Lung (tissue), 12 donors: ENCODE results near the gene FIZ1. TPM values are rescaled to one million over a fixed set of nuclear protein-coding genes. Genes with fewer than 3 reads are reported as not detected.

ENCODE experiments used
- ATAC-seq: fragments of 200-7000 bp; cut with Tn5 transposase; one replicate; pipeline ENCODE4 v1.9.1; 2020; ENCODE audit warnings: moderate number of reproducible peaks; ENCODE audit not compliant: insufficient read depth, low FRiP score
- DNase-seq, 3 donors: peaks; one replicate each; pipeline ENCODE4 v3.0.0-alpha.2; 2013 to 2017
- H3K27ac ChIP-seq, 2 donors: one replicate each; pipeline ENCODE4 v1.5.1; 2013; ENCODE audit warnings: mild to moderate bottlenecking in 2 of 2, moderate library complexity in 2 of 2, control low read depth in 1 of 2, inconsistent platforms in 1 of 2, low read depth in 1 of 2, low read length in 1 of 2
- H3K27me3 ChIP-seq, 3 donors: one replicate each; pipeline ENCODE4 v1.5.1; 2013; ENCODE audit warnings: low read length in 2 of 3; ENCODE audit not compliant: control insufficient read depth in 3 of 3, insufficient read depth in 3 of 3
- H3K36me3 ChIP-seq, 4 donors: one replicate each; pipeline ENCODE4 v1.5.1; 2013; ENCODE audit warnings: low read length in 4 of 4, mild to moderate bottlenecking in 1 of 4, moderate library complexity in 1 of 4; ENCODE audit not compliant: control insufficient read depth in 4 of 4, insufficient read depth in 4 of 4
- H3K4me1 ChIP-seq, 5 donors: one replicate each; pipeline ENCODE4 v1.5.1; 2013; ENCODE audit warnings: low read length in 5 of 5, mild to moderate bottlenecking in 2 of 5, moderate library complexity in 1 of 5; ENCODE audit not compliant: control insufficient read depth in 5 of 5, insufficient read depth in 5 of 5
- H3K4me3 ChIP-seq: one replicate; pipeline ENCODE4 v1.5.1; 2013; ENCODE audit warnings: mild to moderate bottlenecking, control low read depth, moderate library complexity
- H3K9ac ChIP-seq, 2 donors: one replicate each; pipeline ENCODE4 v1.5.1; 2013; ENCODE audit warnings: low read length in 2 of 2, control low read depth in 1 of 2; ENCODE audit not compliant: insufficient read depth in 1 of 2
- H3K9me3 ChIP-seq, 4 donors: one replicate each; pipeline ENCODE4 v1.5.1; 2013; ENCODE audit warnings: low read length in 3 of 4, mild to moderate bottlenecking in 1 of 4, moderate library complexity in 1 of 4; ENCODE audit not compliant: control insufficient read depth in 4 of 4, insufficient read depth in 3 of 4
- WGBS, 2 donors: extraction: QIAGEN DNeasy Blood & Tissue Kit; methylation state at CpG; one replicate each; pipeline ENCODE4 v1.1.7; 2013; 5-methylcytosine and 5-hydroxymethylcytosine counted together
- polyA plus RNA-seq, 2 donors: library from polyadenylated mRNA; stranded (reverse); fragments of 200-250 nt; gene quantifications; one replicate each; pipeline ENCODE4 v1.2.1, GENCODE V29; 2013
- total RNA-seq, 2 donors: library from RNA; depleted of rRNA in 1 of 2; stranded (reverse); fragments of >200 nt in 1 of 2; gene quantifications; one replicate each; pipeline ENCODE4 v1.2.1, GENCODE V29; 2014 to 2021
- TF ChIP-seq, protein P1 (sequence below): IDR thresholded peaks from 2 replicates; pipeline ENCODE4 v1.5.1; 2012; ENCODE audit warnings: mild to moderate bottlenecking; ENCODE audit errors: control extremely low read depth, extremely low read depth
- donor health status: control.
- donor health status: control.
- donor health status: Bipolar disorder and iron deficiency.
- donor health status: healthy.
- donor health status: DM: yes; HTN: yes; CAD: no.

The FIZ1 gene
- total and polyA plus RNA-seq, 4 donors, result 5.6 to 17.6 (median 9.9) TPM

DNA sequence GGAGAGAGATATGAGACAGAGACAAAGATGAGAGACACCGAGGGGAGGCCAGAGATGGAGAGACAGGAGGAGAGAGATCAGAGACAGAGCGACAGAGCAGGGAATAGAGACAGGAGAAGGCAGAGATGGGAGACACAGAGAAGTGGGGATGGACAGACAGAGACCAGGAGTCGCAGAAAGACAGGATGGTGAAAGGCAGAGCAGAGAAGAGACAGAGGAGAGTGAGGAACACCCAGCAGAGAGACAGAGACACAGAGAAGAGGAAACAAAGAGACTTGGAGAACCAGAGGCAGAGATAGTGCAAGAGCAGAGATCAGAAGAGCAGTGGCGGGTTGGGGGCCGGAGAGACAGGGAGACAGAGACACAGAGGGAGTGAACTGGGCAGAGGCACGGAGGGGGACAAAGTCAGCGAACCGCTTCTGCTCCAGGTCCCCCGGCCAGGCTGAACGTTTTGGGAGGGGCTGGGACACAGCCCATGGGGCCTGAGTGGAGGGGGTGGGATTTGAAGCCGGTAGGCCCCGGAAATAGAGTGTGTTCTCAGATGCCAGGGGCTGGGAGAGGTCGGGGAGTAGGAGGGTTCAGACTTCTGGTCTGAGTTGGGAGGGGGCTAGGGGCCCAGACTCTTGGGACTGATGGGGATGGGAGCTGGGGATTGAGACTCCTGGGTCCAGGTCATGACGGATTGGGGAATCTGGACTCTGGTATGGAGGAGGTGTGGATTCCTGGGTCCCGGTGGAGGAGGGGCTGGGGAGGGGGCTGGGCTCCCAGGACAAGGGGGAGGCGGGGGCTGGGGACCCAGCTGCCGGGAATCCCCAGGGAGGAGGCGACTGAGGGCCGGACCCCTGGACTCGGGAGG lies 19.3 kb downstream of the FIZ1 start:
- Histone ChIP-seq H3K9me3 (peaks cover 0 to 5% (median 0%) of the 10 kb centered on the region in 4 donors), H3K36me3 (peaks cover 5 to 20% (median 6%) of the 10 kb centered on the region in 4 donors), H3K27me3 (no peaks in the 10 kb centered on the region), H3K4me3 (peak overlapping the region; percentile 52), H3K27ac (peak overlapping the region; percentile 55 to 85), H3K9ac (peak overlapping the region; percentile 80 to 86), H3K4me1 (peaks cover 3 to 11% (median 4%) of the 10 kb centered on the region in 5 donors)
- TF ChIP-seq, protein P1, sequence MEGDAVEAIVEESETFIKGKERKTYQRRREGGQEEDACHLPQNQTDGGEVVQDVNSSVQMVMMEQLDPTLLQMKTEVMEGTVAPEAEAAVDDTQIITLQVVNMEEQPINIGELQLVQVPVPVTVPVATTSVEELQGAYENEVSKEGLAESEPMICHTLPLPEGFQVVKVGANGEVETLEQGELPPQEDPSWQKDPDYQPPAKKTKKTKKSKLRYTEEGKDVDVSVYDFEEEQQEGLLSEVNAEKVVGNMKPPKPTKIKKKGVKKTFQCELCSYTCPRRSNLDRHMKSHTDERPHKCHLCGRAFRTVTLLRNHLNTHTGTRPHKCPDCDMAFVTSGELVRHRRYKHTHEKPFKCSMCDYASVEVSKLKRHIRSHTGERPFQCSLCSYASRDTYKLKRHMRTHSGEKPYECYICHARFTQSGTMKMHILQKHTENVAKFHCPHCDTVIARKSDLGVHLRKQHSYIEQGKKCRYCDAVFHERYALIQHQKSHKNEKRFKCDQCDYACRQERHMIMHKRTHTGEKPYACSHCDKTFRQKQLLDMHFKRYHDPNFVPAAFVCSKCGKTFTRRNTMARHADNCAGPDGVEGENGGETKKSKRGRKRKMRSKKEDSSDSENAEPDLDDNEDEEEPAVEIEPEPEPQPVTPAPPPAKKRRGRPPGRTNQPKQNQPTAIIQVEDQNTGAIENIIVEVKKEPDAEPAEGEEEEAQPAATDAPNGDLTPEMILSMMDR, result no peak
- 12 to 14% methylated on average over 18 to 20 of the region's 20 CpGs for WGBS, 2 donors
- peak; percentile 50 to 66 (median 63) for DNase-seq
- no peak for ATAC-seq

DNA sequence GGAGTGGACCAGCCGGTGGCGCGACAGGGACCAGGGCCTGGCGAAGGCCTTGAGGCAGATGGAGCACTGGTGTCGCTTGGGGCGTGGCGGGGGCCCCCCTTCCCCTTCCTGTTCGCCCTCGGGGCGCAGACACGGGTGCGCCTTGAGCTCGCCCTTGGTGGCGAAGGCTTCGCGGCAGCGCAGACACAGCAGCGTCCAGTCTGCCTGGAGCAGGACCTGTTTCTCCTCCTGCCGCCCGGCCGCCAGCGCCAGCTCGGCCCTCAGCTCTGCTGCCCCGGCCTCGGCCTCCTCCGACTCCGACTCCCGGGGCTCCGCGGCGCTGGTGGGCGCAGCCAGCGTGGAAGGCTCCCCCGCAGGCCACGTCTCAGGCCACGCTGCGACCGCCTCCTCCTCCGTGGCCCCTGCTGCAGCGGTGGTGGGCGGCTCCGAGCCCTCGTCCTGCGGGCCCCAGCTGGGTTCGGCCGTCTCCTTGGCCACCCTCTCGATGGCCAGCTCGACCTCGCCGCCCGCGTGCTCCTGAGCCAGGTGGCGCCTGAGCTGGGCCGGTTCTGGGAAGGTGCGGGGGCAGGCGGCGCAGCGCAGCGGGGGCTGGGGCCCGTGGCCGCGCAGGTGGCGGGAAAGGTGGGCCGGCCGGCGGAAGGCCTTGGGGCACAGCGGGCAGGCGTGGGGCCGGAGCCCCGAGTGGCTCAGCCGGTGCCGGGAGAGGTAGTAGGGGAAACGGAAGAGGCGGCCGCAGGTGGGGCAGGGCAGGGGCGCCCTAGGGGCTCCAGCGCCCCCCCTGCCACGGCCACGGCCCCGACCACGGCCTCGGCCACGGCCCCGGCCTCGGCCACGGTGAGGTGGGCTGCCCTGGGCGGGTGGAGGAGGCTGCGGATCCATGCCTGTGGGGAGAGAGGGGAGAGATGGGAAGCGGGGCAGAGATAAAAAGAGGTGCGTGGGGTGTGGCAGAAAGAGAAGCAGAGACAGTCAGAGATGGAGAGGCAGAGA lies 20.3 kb downstream of the FIZ1 start:
- H3K36me3 ChIP-seq, result peaks cover 5 to 20% (median 6%) of the 10 kb centered on the region in 4 donors
- H3K27ac ChIP-seq, result peak overlapping the region in 1 of 2 donors; percentile 55
- H3K9me3 ChIP-seq, result peaks cover 0 to 5% (median 0%) of the 10 kb centered on the region in 4 donors
- no peak for ATAC-seq
- TF ChIP-seq, protein P1, result no peak
- no peak overlapping the region for H3K4me3 ChIP-seq
- H3K9ac ChIP-seq, result peak overlapping the region; percentile 80 to 86
- peaks cover 3 to 11% (median 4%) of the 10 kb centered on the region in 5 donors for H3K4me1 ChIP-seq
- H3K27me3 ChIP-seq, result no peaks in the 10 kb centered on the region
- DNase-seq, result no peak
- WGBS, 2 donors, result 94 to 95% methylated on average over 83 to 90 of the region's 90 CpGs

DNA sequence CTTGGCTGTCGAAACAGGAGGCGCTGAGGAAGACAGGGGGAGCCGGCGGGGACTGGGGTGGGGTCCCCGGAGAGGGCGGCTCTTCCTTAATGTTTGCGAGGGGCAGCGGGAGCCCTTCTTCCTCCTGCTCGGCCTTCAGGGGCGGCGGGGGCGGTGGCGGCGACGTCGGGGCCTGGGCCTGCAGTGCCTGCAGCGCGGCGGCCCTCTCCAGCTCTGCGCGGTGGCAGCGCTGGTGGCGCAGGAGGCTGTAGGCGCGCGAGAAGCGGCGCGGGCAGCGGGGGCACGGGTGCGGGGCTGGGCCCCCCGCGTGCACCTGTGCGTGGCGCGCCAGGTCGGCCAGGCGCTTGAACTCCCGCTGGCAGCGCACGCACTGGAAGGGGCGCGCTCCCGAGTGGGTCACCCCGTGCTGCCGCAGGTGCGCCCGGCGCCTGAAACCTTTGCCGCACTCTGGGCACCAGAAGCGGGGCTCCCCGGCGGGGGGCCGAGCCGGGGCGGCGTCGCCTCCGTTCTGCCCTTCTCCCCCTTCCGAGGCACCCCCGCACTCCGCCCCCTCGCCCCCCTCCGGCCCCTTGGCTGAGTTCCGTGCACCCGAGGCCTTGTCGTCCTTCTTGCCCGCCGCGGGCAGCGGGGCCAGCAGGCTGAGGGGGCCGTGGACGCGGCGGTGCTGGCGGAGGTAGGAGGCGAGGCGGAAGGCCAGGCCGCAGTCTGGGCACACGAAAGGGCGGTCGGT lies 21.1 kb downstream of the FIZ1 start:
- 96% methylated on average over 75 to 83 of the region's 83 CpGs for WGBS, 2 donors
- TF ChIP-seq, protein P1, result no peak
- DNase-seq (no peak), ATAC-seq (no peak)
- peaks cover 5 to 20% (median 6%) of the 10 kb centered on the region in 4 donors for H3K36me3 ChIP-seq
- peaks cover 3 to 11% (median 4%) of the 10 kb centered on the region in 5 donors for H3K4me1 ChIP-seq
- H3K4me3 ChIP-seq, result no peak overlapping the region
- H3K27ac ChIP-seq, result no peak overlapping the region
- H3K9ac ChIP-seq, result no peak overlapping the region
- H3K27me3 ChIP-seq, result no peaks in the 10 kb centered on the region
- H3K9me3 ChIP-seq, result peaks cover 0 to 5% (median 0%) of the 10 kb centered on the region in 4 donors
